Adrenal gland (tissue), 12 donors: ENCODE data around the gene KCP. TPM values are rescaled to one million over a fixed set of nuclear protein-coding genes. Genes with fewer than 3 reads are reported as not detected.

Source experiments
- DNase-seq, 7 donors: peaks; one replicate each; pipeline ENCODE4 v3.0.0-alpha.2; 2019 to 2020
- H3K27ac ChIP-seq, 5 donors: fragments of 200-600 bp; sonication (generic) in 4 of 5; 1 replicate in 3 of 5; 2 replicates in 2 of 5; pipeline versions ENCODE4 v1.5.1 to v1.8.0; 2016 to 2020; ENCODE audit warnings: mild to moderate bottlenecking in 1 of 5
- H3K27me3 ChIP-seq: fragments of 200-600 bp; 2 replicates; pipeline ENCODE4 v1.8.0; 2021
- H3K36me3 ChIP-seq, 2 donors: fragments of 200-600 bp; replicated peaks in 1 of 2; 1 replicate in 1 of 2; 2 replicates in 1 of 2; pipeline versions ENCODE4 v1.5.1 to v1.8.0; 2018 to 2022
- H3K4me1 ChIP-seq, 2 donors: fragments of 200-600 bp; replicated peaks in 1 of 2; 1 replicate in 1 of 2; 2 replicates in 1 of 2; pipeline versions ENCODE4 v1.5.1 to v1.8.0; 2018 to 2021
- H3K4me3 ChIP-seq, 4 donors: fragments of 200-600 bp; sonication (generic) in 3 of 4; one replicate each; pipeline ENCODE4 v1.5.1; 2016 to 2018
- H3K9me3 ChIP-seq, 3 donors: fragments of 200-600 bp; sonication (generic) in 1 of 3; replicated peaks in 1 of 3; 1 replicate in 2 of 3; 2 replicates in 1 of 3; pipeline versions ENCODE4 v1.5.1 to v1.8.0; 2016 to 2021
- POLR2A ChIP-seq, 2 donors: fragments of 450-650 bp; IDR thresholded peaks; one replicate each; pipeline ENCODE4 v1.6.1; 2017; ENCODE audit warnings: antibody characterized with exemption in 2 of 2, mild to moderate bottlenecking in 2 of 2, moderate library complexity in 1 of 2
- WGBS, 4 donors: extraction: QIAGEN DNeasy Blood & Tissue Kit in 2 of 4; methylation state at CpG; one replicate each; pipeline versions ENCODE4 v1.1.5 to v1.1.7; 2013 to 2017; 5-methylcytosine and 5-hydroxymethylcytosine counted together
- intact Hi-C, 2 donors: fragments of 100-400 bp; cut with DNase I; formaldehyde crosslinking; loops; one replicate each; pipeline versions ENCODE4 v1.14.1 to v1.15.0; 2022 to 2023
- polyA plus RNA-seq, 3 donors: library from polyadenylated mRNA; stranded (reverse); fragments of 200-250 nt in 2 of 3; fragments of 350-450 nt in 1 of 3; fragmentation: Illumina TruSeq in 1 of 3; extraction: RNeasy Lipid Tissue Mini Kit (QIAGEN cat#74804) in 1 of 3; gene quantifications; one replicate each; pipeline ENCODE4 v1.2.3, GENCODE V29; 2013 to 2014
- total RNA-seq, 9 donors: library from RNA; depleted of rRNA in 4 of 9; stranded (reverse); fragments of >200 nt in 4 of 9; fragments of 120-200 nt in 1 of 9; fragmentation: NEBNext Ultra II Directional in 1 of 9; extraction: Animal tissue kit (Norgen Biotek cat#: 25700) in 1 of 9; gene quantifications; one replicate each; pipeline versions ENCODE4 v1.1.0 to v1.2.4, GENCODE V29; 2013 to 2023
- TF ChIP-seq, protein P1 (sequence below), 6 experiments: fragments of 450-650 bp in 4 of 6; fragments of 200-600 bp in 2 of 6; sonication (generic) in 1 of 6; IDR thresholded peaks; 1 replicate in 5 of 6; 2 replicates in 1 of 6; pipeline versions ENCODE4 v1.5.1 to v1.8.0; 2016 to 2021; ENCODE audit warnings: antibody characterized with exemption in 6 of 6, mild to moderate bottlenecking in 2 of 6, moderate library complexity in 1 of 6
- donor health status: healthy with polysubstance abuse.
- donor health status: Bipolar disorder and iron deficiency.
- donor health status: DM: yes; HTN: yes; CAD: no.
- donor health status: DM: no; HTN: no; CAD: no.
- donor health status: DM: no; HTN: no; CAD: no.
- donor health status: DM: yes; HTN: yes; CAD: no.

The KCP gene
- total and polyA plus RNA-seq, 12 donors = 0.11 to 8.0 (median 0.37) TPM; not detected in 3

DNA sequence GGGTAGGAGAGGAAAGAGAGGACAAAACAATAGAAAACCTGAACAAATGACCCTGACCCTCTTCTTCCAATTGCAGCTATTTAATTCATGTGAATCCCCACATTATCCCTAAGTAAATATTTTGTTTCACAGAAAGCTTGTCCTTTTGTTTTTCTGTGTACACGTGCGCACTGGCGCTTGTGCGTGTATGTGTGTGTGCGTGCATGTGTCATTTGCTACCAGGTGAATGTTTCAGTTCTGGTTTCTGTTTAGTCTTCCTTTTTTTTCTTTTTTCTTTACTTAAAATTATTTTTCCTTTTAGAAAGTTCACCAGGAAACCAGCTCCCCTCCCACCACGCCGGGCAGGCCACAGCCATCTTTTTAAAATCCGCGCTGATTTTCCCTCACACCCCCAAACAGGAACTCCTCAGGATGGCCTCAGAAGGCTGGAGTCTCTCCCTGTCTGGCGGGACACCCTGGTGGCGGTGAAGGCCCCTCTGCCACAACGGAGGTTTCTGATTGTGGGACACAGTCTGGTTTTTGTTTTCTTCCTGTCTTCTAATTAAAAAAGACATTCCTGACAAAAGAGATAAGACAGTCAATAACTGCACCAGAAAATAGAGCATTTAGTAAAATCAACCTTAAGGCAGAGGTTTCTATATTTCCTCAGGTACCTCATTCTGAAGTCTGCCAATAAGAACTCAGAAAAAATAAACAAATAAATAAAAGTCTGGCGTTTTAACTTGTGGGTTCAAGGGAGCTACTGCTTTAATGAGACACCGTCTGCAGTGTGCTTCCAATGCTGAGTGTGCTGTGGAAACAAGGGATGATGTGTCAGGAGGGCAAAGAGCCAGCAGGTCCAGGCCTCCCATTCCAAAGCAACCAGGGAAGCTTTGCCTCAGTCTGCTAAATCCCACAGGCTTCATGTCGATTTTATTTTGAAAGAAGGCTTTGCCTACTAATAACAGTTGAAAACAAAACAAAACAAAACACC, 44.6 kb upstream of the KCP start:
- no peaks in the 10 kb centered on the region for H3K27me3 ChIP-seq
- H3K27ac ChIP-seq = no peak overlapping the region
- no peaks in the 10 kb centered on the region for H3K4me1 ChIP-seq
- 72 to 74% (median 73%) methylated on average over 15 of the region's 15 CpGs for WGBS, 4 donors
- no peak for TF ChIP-seq POLR2A (IDR thresholded peaks at IDR 0.05)
- intact Hi-C loops = no loop called here
- H3K36me3 ChIP-seq = peaks cover 0 to 57% of the 10 kb centered on the region in 2 donors
- H3K4me3 ChIP-seq = no peak overlapping the region
- no peaks in the 10 kb centered on the region for H3K9me3 ChIP-seq
- DNase-seq = peak in 4 of 7 donors; percentile 19 to 63 (median 32)

DNA sequence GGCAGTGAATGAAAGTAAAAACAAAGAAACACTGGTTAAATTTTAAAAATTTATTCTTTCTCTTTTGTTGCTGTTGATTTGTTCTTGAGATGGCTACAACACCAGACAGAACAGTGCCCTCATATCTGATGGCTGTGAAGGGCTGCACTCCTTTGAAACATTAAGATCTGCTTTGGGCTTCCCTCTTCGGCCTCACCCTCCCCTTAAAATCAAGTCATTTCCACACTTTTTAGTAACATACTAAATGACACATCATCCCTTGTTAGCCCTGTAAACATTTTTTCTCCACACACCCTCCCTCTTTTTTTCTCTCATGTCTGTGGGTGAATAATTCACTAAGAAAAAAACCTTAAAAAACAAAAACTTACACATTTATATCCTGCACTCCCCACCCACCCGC, 43.6 kb upstream of the KCP start:
- Histone ChIP-seq H3K27ac (no peak overlapping the region), H3K4me1 (no peaks in the 10 kb centered on the region), H3K27me3 (no peaks in the 10 kb centered on the region), H3K36me3 (peaks cover 0 to 51% of the 10 kb centered on the region in 2 donors), H3K9me3 (no peaks in the 10 kb centered on the region), H3K4me3 (no peak overlapping the region)
- DNase-seq = no peak
- intact Hi-C loops = no loop called here
- WGBS, 4 donors = 76 to 86% (median 84%) methylated on average over 2 of the region's 2 CpGs
- TF ChIP-seq, protein P1, sequence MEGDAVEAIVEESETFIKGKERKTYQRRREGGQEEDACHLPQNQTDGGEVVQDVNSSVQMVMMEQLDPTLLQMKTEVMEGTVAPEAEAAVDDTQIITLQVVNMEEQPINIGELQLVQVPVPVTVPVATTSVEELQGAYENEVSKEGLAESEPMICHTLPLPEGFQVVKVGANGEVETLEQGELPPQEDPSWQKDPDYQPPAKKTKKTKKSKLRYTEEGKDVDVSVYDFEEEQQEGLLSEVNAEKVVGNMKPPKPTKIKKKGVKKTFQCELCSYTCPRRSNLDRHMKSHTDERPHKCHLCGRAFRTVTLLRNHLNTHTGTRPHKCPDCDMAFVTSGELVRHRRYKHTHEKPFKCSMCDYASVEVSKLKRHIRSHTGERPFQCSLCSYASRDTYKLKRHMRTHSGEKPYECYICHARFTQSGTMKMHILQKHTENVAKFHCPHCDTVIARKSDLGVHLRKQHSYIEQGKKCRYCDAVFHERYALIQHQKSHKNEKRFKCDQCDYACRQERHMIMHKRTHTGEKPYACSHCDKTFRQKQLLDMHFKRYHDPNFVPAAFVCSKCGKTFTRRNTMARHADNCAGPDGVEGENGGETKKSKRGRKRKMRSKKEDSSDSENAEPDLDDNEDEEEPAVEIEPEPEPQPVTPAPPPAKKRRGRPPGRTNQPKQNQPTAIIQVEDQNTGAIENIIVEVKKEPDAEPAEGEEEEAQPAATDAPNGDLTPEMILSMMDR (IDR thresholded peaks at IDR 0.05) = no peak
- no peak for TF ChIP-seq POLR2A (IDR thresholded peaks at IDR 0.05)

DNA sequence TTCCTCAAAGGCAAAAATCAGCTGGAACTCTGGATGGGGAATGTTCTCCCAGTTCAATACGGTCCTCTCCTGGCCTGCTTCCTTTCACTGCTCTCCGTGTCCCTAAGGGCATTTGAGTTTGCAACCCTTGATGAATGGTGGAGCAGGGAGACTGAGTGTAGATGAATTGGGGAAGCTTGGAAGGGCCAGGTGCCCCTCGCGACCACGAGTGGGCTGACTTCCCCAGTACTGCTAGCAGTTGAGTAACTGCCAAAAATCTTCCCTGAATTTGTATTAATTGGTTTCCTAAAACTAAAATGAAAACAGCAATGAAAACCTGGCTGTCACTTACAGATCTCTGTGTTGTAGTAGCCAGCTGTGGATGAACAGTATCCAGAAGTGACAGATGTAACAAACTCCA, 40.8 kb upstream of the KCP start:
- DNase-seq = no peak
- intact Hi-C loops = no loop called here
- Histone ChIP-seq H3K27ac (no peak overlapping the region), H3K36me3 (peaks cover 0 to 26% of the 10 kb centered on the region in 2 donors), H3K4me3 (no peak overlapping the region), H3K4me1 (peaks cover 3 to 8% of the 10 kb centered on the region in 2 donors), H3K9me3 (no peaks in the 10 kb centered on the region), H3K27me3 (no peaks in the 10 kb centered on the region)
- 66 to 73% (median 70%) methylated on average over 5 of the region's 5 CpGs for WGBS, 4 donors
- TF ChIP-seq, protein P1 (IDR thresholded peaks at IDR 0.05) = no peak
- no peak for TF ChIP-seq POLR2A (IDR thresholded peaks at IDR 0.05)

DNA sequence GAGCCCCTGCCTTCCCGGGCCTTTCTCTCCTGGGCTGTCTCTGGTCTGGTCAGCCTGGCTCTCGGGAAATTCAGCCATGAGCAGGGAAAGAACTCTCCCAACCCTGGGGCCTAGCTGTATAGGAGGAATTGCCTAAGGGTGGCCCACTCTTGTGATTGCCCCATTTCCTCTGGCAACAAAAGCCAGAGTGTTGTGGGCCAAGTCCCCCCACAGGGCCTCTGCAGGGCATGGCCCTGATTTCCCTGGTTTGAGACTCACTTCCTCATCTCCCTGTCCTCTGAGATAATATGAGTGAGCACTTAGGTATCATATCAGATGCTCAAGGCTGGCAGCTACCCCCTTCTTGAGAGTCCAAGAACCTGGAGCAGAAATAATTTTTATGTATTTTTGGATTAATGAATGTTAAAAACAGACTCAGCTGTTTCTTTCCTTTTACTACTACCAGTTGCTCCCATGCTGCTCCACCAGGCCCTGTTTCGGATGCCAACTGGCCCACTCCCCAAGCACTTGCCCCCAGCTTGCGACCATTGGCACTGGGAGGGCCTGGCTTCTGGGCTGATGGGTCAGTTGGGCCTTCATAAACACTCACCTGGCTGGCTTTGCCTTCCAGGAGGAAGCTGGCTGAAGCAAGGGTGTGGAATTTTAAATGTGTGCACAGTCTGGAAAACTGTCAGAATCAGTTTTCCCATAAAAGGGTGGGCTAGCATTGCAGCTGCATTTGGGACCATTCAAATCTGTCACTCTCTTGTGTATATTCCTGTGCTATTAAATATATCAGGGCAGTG, 38.7 kb upstream of the KCP start:
- TF ChIP-seq POLR2A (IDR thresholded peaks at IDR 0.05) = no peak
- Histone ChIP-seq H3K9me3 (no peaks in the 10 kb centered on the region), H3K4me3 (no peak overlapping the region), H3K27me3 (no peaks in the 10 kb centered on the region), H3K36me3 (peaks cover 0 to 7% of the 10 kb centered on the region in 2 donors), H3K4me1 (peaks cover 3 to 8% of the 10 kb centered on the region in 2 donors), H3K27ac (peak overlapping the region in 1 of 5 donors; percentile 16)
- DNase-seq = peak in 2 of 7 donors; percentile 14 to 52
- intact Hi-C loops = no loop called here
- WGBS, 4 donors = 87 to 92% (median 91%) methylated on average over 2 to 4 of the region's 4 CpGs
